ENCODE measurements around the gene TMEM208. TPM values are rescaled to one million over a fixed set of nuclear protein-coding genes. Genes with fewer than 3 reads are reported as not detected.

Gene TMEM208
- total and polyA plus RNA-seq, 2 of the 13 experiments (the other 11 are each of a cell fraction or from before 2014, with no cell fraction given) = 58.8 to 72.9 TPM

DNA sequence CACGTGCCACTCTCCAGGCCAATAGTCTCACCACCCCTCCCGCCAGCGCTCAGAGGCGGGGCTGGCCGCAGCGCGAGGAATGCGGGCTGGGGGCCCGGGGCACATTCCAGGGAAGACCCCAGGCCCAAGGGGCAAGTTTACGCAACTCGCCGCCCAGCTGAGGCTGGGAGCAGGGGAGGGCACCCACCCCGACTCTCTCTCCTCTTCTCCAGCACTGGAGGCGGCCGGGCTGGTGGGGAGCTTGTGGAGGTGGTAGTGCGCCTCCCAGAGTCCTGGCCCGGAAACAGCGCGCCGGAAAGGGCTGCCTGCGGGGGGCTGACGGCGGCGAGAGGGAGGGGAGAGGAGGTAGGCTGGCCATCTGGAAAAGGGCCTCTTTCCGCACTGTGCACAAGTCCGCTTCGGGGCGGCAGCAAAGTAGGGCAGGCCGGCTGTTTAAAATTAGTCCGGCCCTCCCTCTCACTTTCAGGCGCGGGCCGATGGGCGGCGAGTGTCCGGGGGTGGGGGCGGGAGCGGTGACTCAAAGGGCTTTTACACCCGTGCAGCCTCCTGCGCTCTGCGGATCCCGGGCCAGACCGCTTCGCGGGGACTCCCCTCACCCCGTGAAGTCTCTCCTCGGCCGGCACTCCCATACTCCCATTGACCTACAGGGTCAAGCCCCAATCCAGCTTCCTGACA, 19.3 kb downstream of the TMEM208 start (continued):
- TF ChIP-seq ZMAT3 (CRISPR knock-in tag; conservative IDR thresholded peaks at IDR 0.05) (0 out of 2 replicates have a peak, but pooled peaks have one; percentile 81), ZFP36L1 (CRISPR knock-in tag; IDR thresholded peaks at IDR 0.05) (no peak; the same call in 1 of the 2 replicates), USF2 (IDR thresholded peaks at IDR 0.05; ENCODE audit: low read depth, low read length) (no peak; the same call in 1 of the 2 replicates), USF2 (CRISPR knock-in tag; IDR thresholded peaks at IDR 0.05; ENCODE audit: borderline replicate concordance) (peak; percentile 95), ZNF891 (CRISPR knock-in tag; IDR thresholded peaks at IDR 0.05) (peak; percentile 84), ZNF446 (CRISPR knock-in tag; IDR thresholded peaks at IDR 0.05) (peak; percentile 58; the same call in 1 of the 2 replicates), SMAD3 (CRISPR knock-in tag; IDR thresholded peaks at IDR 0.05) (no peak), ZFP36L2 (CRISPR knock-in tag; IDR thresholded peaks at IDR 0.05) (0 out of 2 replicates have a peak, but pooled peaks have one; percentile 36), AGO2 (optimal IDR thresholded peaks at IDR 0.05; ENCODE audit: low read depth, low read length) (peak; percentile 86), ISL2 (CRISPR knock-in tag; IDR thresholded peaks at IDR 0.05) (peak; percentile 92), ZNF530 (CRISPR knock-in tag; IDR thresholded peaks at IDR 0.05; ENCODE audit: low read depth) (no peak), SOX6 (IDR thresholded peaks at IDR 0.05) (no peak), SOX6 (CRISPR knock-in tag; IDR thresholded peaks at IDR 0.05) (peak; percentile 90), FOXK1 (CRISPR knock-in tag; IDR thresholded peaks at IDR 0.05; ENCODE audit: borderline replicate concordance, low read depth) (0 out of 2 replicates have a peak, but pooled peaks have one; percentile 31), ZNF33A (CRISPR knock-in tag; IDR thresholded peaks at IDR 0.05; ENCODE audit: borderline replicate concordance) (no peak), THRA (CRISPR knock-in tag; IDR thresholded peaks at IDR 0.05; ENCODE audit: borderline replicate concordance) (peak; percentile 80), GATAD2A (CRISPR knock-in tag; IDR thresholded peaks at IDR 0.05) (peak; percentile 98), ZNF790 (CRISPR knock-in tag; IDR thresholded peaks at IDR 0.05; ENCODE audit: borderline replicate concordance) (0 out of 2 replicates have a peak, but pooled peaks have one; percentile 79), ZSCAN31 (CRISPR knock-in tag; IDR thresholded peaks at IDR 0.05; ENCODE audit: low read depth) (peak; percentile 85), EED (CRISPR knock-in tag; IDR thresholded peaks at IDR 0.05) (peak; percentile 88; the same call in 1 of the 2 replicates), CC2D1A (CRISPR knock-in tag; IDR thresholded peaks at IDR 0.05) (0 out of 2 replicates have a peak, but pooled peaks have one; percentile 63), ZBTB25 (CRISPR knock-in tag; IDR thresholded peaks at IDR 0.05) (peak; percentile 80; the same call in 1 of the 2 replicates), ZFP1 (CRISPR knock-in tag; IDR thresholded peaks at IDR 0.05) (peak; percentile 65; the same call in 1 of the 2 replicates), ZNF780A (CRISPR knock-in tag; IDR thresholded peaks at IDR 0.05) (peak; percentile 79; the same call in 1 of the 2 replicates), TCF12 (IDR thresholded peaks at IDR 0.05) (no peak), TCF12 (CRISPR knock-in tag; IDR thresholded peaks at IDR 0.05) (peak; percentile 50), TAF1 (CRISPR knock-in tag; IDR thresholded peaks at IDR 0.05) (peak; percentile 59)
- TF ChIP-seq, protein P1, sequence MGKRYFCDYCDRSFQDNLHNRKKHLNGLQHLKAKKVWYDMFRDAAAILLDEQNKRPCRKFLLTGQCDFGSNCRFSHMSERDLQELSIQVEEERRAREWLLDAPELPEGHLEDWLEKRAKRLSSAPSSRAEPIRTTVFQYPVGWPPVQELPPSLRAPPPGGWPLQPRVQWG (CRISPR knock-in tag; IDR thresholded peaks at IDR 0.05; ENCODE audit: borderline replicate concordance, low read depth) = no peak

All from HepG2 (cell line).